Fibroblast of lung (primary cell): ENCODE data around the gene NACAD. TPM values are rescaled to one million over a fixed set of nuclear protein-coding genes. Genes with fewer than 3 reads are reported as not detected.

ENCODE experiments used
- DNase-seq, 2 donors: peaks; one replicate each; pipeline versions ENCODE4 v3.0.0 to v3.0.0-alpha.2; 2010; ENCODE audit warnings: low read depth in 2 of 2
- H2AFZ ChIP-seq: 2 replicates; pipeline ENCODE4 v1.5.1; 2012; ENCODE audit warnings: low read length, control low read depth, inconsistent platforms
- H3K27ac ChIP-seq: 2 replicates; pipeline ENCODE4 v1.5.1; 2011; ENCODE audit warnings: low read length, control low read depth; ENCODE audit not compliant: insufficient read depth
- H3K27me3 ChIP-seq: 2 replicates; pipeline ENCODE4 v1.5.1; 2011; ENCODE audit warnings: mild to moderate bottlenecking, low read length; ENCODE audit not compliant: control insufficient read depth, insufficient read depth
- H3K36me3 ChIP-seq: 2 replicates; pipeline ENCODE4 v1.5.1; 2011; ENCODE audit warnings: low read length; ENCODE audit not compliant: control insufficient read depth, insufficient read depth
- H3K4me1 ChIP-seq: 2 replicates; pipeline ENCODE4 v1.5.1; 2011; ENCODE audit warnings: low read length; ENCODE audit not compliant: control insufficient read depth, insufficient read depth; ENCODE audit errors: extremely low read depth
- H3K4me2 ChIP-seq: 2 replicates; pipeline ENCODE4 v1.5.1; 2011; ENCODE audit warnings: low read length, control low read depth; ENCODE audit not compliant: insufficient read depth; ENCODE audit errors: extremely low read depth
- H3K4me3 ChIP-seq, 4 experiments: fragments of 200-600 bp in 1 of 4; sonication (generic) in 1 of 4; replicated peaks in 1 of 4; 2 replicates each; pipeline ENCODE4 v1.5.1; 2011 to 2016; ENCODE audit warnings: low read length in 4 of 4, low read depth in 3 of 4, mild to moderate bottlenecking in 3 of 4, control low read depth in 2 of 4, inconsistent platforms in 1 of 4, mixed read lengths in 1 of 4; ENCODE audit not compliant: insufficient read depth in 1 of 4; ENCODE audit errors: control extremely low read depth in 1 of 4
- H3K79me2 ChIP-seq: 2 replicates; pipeline ENCODE4 v1.5.1; 2012; ENCODE audit warnings: mild to moderate bottlenecking, low read length, inconsistent platforms; ENCODE audit not compliant: control insufficient read depth, insufficient read depth
- H3K9ac ChIP-seq: 2 replicates; pipeline ENCODE4 v1.5.1; 2011; ENCODE audit warnings: mild to moderate bottlenecking, low read length, control low read depth; ENCODE audit not compliant: insufficient read depth
- H3K9me3 ChIP-seq: 2 replicates; pipeline ENCODE4 v1.5.1; 2012; ENCODE audit warnings: low read depth, low read length; ENCODE audit not compliant: control insufficient read depth, insufficient read depth
- H4K20me1 ChIP-seq: 2 replicates; pipeline ENCODE4 v1.5.1; 2011; ENCODE audit warnings: low read length; ENCODE audit not compliant: control insufficient read depth, insufficient read depth; ENCODE audit errors: extremely low read depth
- CTCF ChIP-seq, 2 donors: IDR thresholded peaks in 1 of 2; conservative IDR thresholded peaks in 1 of 2; 1 replicate in 1 of 2; 2 replicates in 1 of 2; pipeline ENCODE4 v1.5.1; 2011 to 2012; ENCODE audit warnings: low read length in 2 of 2, control low read depth in 1 of 2, inconsistent platforms in 1 of 2, low read depth in 1 of 2, mild to moderate bottlenecking in 1 of 2
- EZH2 ChIP-seq: IDR thresholded peaks from 2 replicates; pipeline ENCODE4 v1.5.1; 2012; ENCODE audit warnings: low read length, control low read depth, mild to moderate bottlenecking; ENCODE audit errors: missing control alignments
- polyA plus RNA-seq, 2 donors: library from polyadenylated mRNA; depleted of rRNA in 1 of 2; stranded (reverse) in 1 of 2; unstranded in 1 of 2; fragments of >200 nt; gene quantifications; 2 replicates each; pipeline ENCODE4 v1.2.1, GENCODE V29; 2011 to 2012; ENCODE audit warnings: missing spikeins in 1 of 2
- total RNA-seq: library from RNA; depleted of rRNA; stranded (reverse); fragments of >200 nt; gene quantifications from 2 replicates; pipeline ENCODE4 v1.2.1, GENCODE V29; 2014

The NACAD gene
- total and polyA plus RNA-seq, 2 donors (not counting 1 experiment from before 2014, with no cell fraction given): 0.41 to 2.8 TPM

GRCh38 chr7:45086331-45087065, 2.3 kb downstream of the NACAD start:
- no peaks in the 10 kb centered on the region for H3K27me3 ChIP-seq
- no peaks in the 10 kb centered on the region for H3K9me3 ChIP-seq
- no peak overlapping the region for H3K4me3 ChIP-seq
- no peak for DNase-seq
- H3K4me2 ChIP-seq: no peak overlapping the region
- no peak overlapping the region for H3K9ac ChIP-seq
- TF ChIP-seq CTCF (conservative IDR thresholded peaks at IDR 0.05 in 1 of 2, IDR thresholded peaks at IDR 0.05 in 1 of 2; ENCODE audit: low read depth in 1 of 2, low read length in 2 of 2): no peak
- no peak for TF ChIP-seq EZH2
- no peaks in the 10 kb centered on the region for H3K36me3 ChIP-seq
- no peaks in the 10 kb centered on the region for H3K4me1 ChIP-seq
- H2AFZ ChIP-seq: no peak overlapping the region
- H3K79me2 ChIP-seq: no peaks in the 10 kb centered on the region
- no peaks in the 10 kb centered on the region for H4K20me1 ChIP-seq
- H3K27ac ChIP-seq: no peak overlapping the region

GRCh38 chr7:45085619-45086200, 3.1 kb downstream of the NACAD start:
- no peak for TF ChIP-seq EZH2
- Histone ChIP-seq H3K9ac (no peak overlapping the region), H3K4me1 (no peaks in the 10 kb centered on the region), H3K79me2 (no peaks in the 10 kb centered on the region), H2AFZ (no peak overlapping the region), H3K27me3 (no peaks in the 10 kb centered on the region), H3K27ac (no peak overlapping the region), H3K4me2 (no peak overlapping the region), H4K20me1 (no peaks in the 10 kb centered on the region), H3K4me3 (no peak overlapping the region), H3K9me3 (no peaks in the 10 kb centered on the region), H3K36me3 (no peaks in the 10 kb centered on the region)
- no peak for DNase-seq

- Histone ChIP-seq H4K20me1 (no peaks in the 10 kb centered on the region), H3K79me2 (no peaks in the 10 kb centered on the region), H3K4me2 (no peak overlapping the region), H2AFZ (no peak overlapping the region), H3K4me1 (no peaks in the 10 kb centered on the region), H3K9me3 (no peaks in the 10 kb centered on the region), H3K9ac (no peak overlapping the region), H3K27me3 (no peaks in the 10 kb centered on the region), H3K4me3 (no peak overlapping the region), H3K27ac (no peak overlapping the region), H3K36me3 (no peaks in the 10 kb centered on the region)
- no peak for DNase-seq
- TF ChIP-seq EZH2: no peak
- no peak for TF ChIP-seq CTCF (conservative IDR thresholded peaks at IDR 0.05 in 1 of 2, IDR thresholded peaks at IDR 0.05 in 1 of 2; ENCODE audit: low read depth in 1 of 2, low read length in 2 of 2)
These were observed 3.7 kb downstream of the NACAD start for GRCh38 chr7:45084901-45085618.
